ENCODE results near the gene ANKRD63. TPM values are rescaled to one million over a fixed set of nuclear protein-coding genes. Genes with fewer than 3 reads are reported as not detected.

The ANKRD63 gene
- not detected in 2 replicates for total RNA-seq

- TF ChIP-seq CTCF (IDR thresholded peaks at IDR 0.05; ENCODE audit: insufficient read depth, low read depth, low read length) = no peak
- no peak for DNase-seq (ENCODE audit: low read depth)
- H3K4me3 ChIP-seq (ENCODE audit: low read depth, low read length) = peak within 1 kb of the TSS; percentile 48
These were observed at the start of gene ANKRD63 for GRCh38 chr15:40282869-40283614. ANKRD63 (minus strand) TSS chr15:40283064; CDS start chr15:40282586, 478 bp downstream.

- H3K4me3 ChIP-seq (ENCODE audit: low read depth, low read length) = no peak overlapping the region
- DNase-seq (ENCODE audit: low read depth) = no peak
- no peak for TF ChIP-seq CTCF (IDR thresholded peaks at IDR 0.05; ENCODE audit: insufficient read depth, low read depth, low read length)
These were observed 49.4 kb upstream of the ANKRD63 start for GRCh38 chr15:40332113-40332781.

- no peak for DNase-seq (ENCODE audit: low read depth)
- no peak for TF ChIP-seq CTCF (IDR thresholded peaks at IDR 0.05; ENCODE audit: insufficient read depth, low read depth, low read length)
- no peak overlapping the region for H3K4me3 ChIP-seq (ENCODE audit: low read depth, low read length)
These were observed 48.8 kb upstream of the ANKRD63 start for GRCh38 chr15:40331637-40332036.

- no peak for TF ChIP-seq CTCF (IDR thresholded peaks at IDR 0.05; ENCODE audit: insufficient read depth, low read depth, low read length)
- no peak overlapping the region for H3K4me3 ChIP-seq (ENCODE audit: low read depth, low read length)
- no peak for DNase-seq (ENCODE audit: low read depth)
These were observed 48.2 kb upstream of the ANKRD63 start for GRCh38 chr15:40331026-40331425.

GRCh38 chr15:40330368-40330836 lies 47.5 kb upstream of the ANKRD63 start:
- no peak for TF ChIP-seq CTCF (IDR thresholded peaks at IDR 0.05; ENCODE audit: insufficient read depth, low read depth, low read length)
- peak; percentile 98 for DNase-seq (ENCODE audit: low read depth)
- no peak overlapping the region for H3K4me3 ChIP-seq (ENCODE audit: low read depth, low read length)

GRCh38 chr15:40329804-40330203 lies 46.9 kb upstream of the ANKRD63 start:
- no peak for TF ChIP-seq CTCF (IDR thresholded peaks at IDR 0.05; ENCODE audit: insufficient read depth, low read depth, low read length)
- peak; percentile 45 for DNase-seq (ENCODE audit: low read depth)
- no peak overlapping the region for H3K4me3 ChIP-seq (ENCODE audit: low read depth, low read length)

Data from fibroblast of villous mesenchyme (primary cell).